Progenitor cell of endocrine pancreas (in vitro differentiated cells): ENCODE data around the gene DLX1. TPM values are rescaled to one million over a fixed set of nuclear protein-coding genes. Genes with fewer than 3 reads are reported as not detected.
"Not testable (repeated sequence)": the region's sequence is repeated elsewhere in the genome, so short reads cannot be mapped to it uniquely, and the experiment has no call there.

ENCODE experiments used
- DNase-seq: peaks from one replicate; pipeline ENCODE4 v3.0.0; 2021; ENCODE audit warnings: low spot score; ENCODE audit not compliant: unreplicated experiment
- H3K27ac Mint-ChIP-seq: 2 replicates; pipeline ENCODE4 v1.8.0; 2021; ENCODE audit warnings: mild to moderate bottlenecking, moderate library complexity, mixed read lengths
- H3K27me3 Mint-ChIP-seq: 2 replicates; pipeline ENCODE4 v1.8.0; 2021; ENCODE audit warnings: mixed read lengths
- H3K36me3 Mint-ChIP-seq: 2 replicates; pipeline ENCODE4 v1.8.0; 2022; ENCODE audit warnings: mixed read lengths; ENCODE audit not compliant: insufficient read depth
- H3K4me1 Mint-ChIP-seq: 2 replicates; pipeline ENCODE4 v1.8.0; 2021; ENCODE audit warnings: low read depth, mixed read lengths
- H3K4me3 Mint-ChIP-seq: 2 replicates; pipeline ENCODE4 v1.8.0; 2021; ENCODE audit warnings: low read depth, mild to moderate bottlenecking, moderate library complexity, mixed read lengths
- H3K9me3 Mint-ChIP-seq: 2 replicates; pipeline ENCODE4 v1.8.0; 2021; ENCODE audit warnings: low read depth, mixed read lengths
- CTCF ChIP-seq: fragments of 200-600 bp; sonication (generic); IDR thresholded peaks from one replicate; pipeline ENCODE4 v1.5.0; 2021; ENCODE audit warnings: antibody characterized with exemption, mild to moderate bottlenecking; ENCODE audit not compliant: unreplicated experiment
- total RNA-seq: library from RNA; stranded (reverse); gene quantifications from 2 replicates; pipeline ENCODE4 v1.2.1, GENCODE V29; 2021

The DLX1 gene
- total RNA-seq, 1 donor from 2014 or later: 1.7 TPM

GRCh38 chr2:172058660-172059059 lies 26.6 kb upstream of the DLX1 start:
- Mint-ChIP-seq H3K9me3 (no peaks in the 10 kb centered on the region), H3K27me3 (peaks cover 16% of the 10 kb centered on the region), H3K4me3 (no peak overlapping the region), H3K36me3 (no peaks in the 10 kb centered on the region), H3K27ac (no peak overlapping the region), H3K4me1 (no peaks in the 10 kb centered on the region)
- no peak for TF ChIP-seq CTCF
- no peak for DNase-seq

- H3K27me3 Mint-ChIP-seq: peaks cover 21% of the 10 kb centered on the region
- not testable (repeated sequence) for H3K27ac Mint-ChIP-seq, H3K36me3 Mint-ChIP-seq, H3K9me3 Mint-ChIP-seq, H3K4me1 Mint-ChIP-seq, H3K4me3 Mint-ChIP-seq, DNase-seq
These were observed 25.2 kb upstream of the DLX1 start for GRCh38 chr2:172060118-172060517.

- no peak overlapping the region for H3K27ac Mint-ChIP-seq
- no peak overlapping the region for H3K4me3 Mint-ChIP-seq
- H3K27me3 Mint-ChIP-seq: peaks cover 19% of the 10 kb centered on the region
- DNase-seq: no peak
- no peak for TF ChIP-seq CTCF
- no peaks in the 10 kb centered on the region for H3K9me3 Mint-ChIP-seq
- peaks cover 4% of the 10 kb centered on the region for H3K4me1 Mint-ChIP-seq
- H3K36me3 Mint-ChIP-seq: peaks cover 2% of the 10 kb centered on the region
These were observed 22.8 kb upstream of the DLX1 start for GRCh38 chr2:172062402-172063004.

- H3K4me3 Mint-ChIP-seq: no peak overlapping the region
- H3K9me3 Mint-ChIP-seq: no peaks in the 10 kb centered on the region
- H3K4me1 Mint-ChIP-seq: peaks cover 4% of the 10 kb centered on the region
- DNase-seq: no peak
- H3K27ac Mint-ChIP-seq: no peak overlapping the region
- no peak for TF ChIP-seq CTCF
- H3K27me3 Mint-ChIP-seq: peaks cover 19% of the 10 kb centered on the region
- peaks cover 2% of the 10 kb centered on the region for H3K36me3 Mint-ChIP-seq
These were observed 21.9 kb upstream of the DLX1 start for GRCh38 chr2:172063446-172063845.

GRCh38 chr2:172065111-172065510 lies 20.2 kb upstream of the DLX1 start:
- H3K36me3 Mint-ChIP-seq: peaks cover 3% of the 10 kb centered on the region
- H3K9me3 Mint-ChIP-seq: no peaks in the 10 kb centered on the region
- no peak overlapping the region for H3K27ac Mint-ChIP-seq
- TF ChIP-seq CTCF: no peak
- H3K4me1 Mint-ChIP-seq: peaks cover 4% of the 10 kb centered on the region
- DNase-seq: no peak
- H3K4me3 Mint-ChIP-seq: no peak overlapping the region
- peaks cover 31% of the 10 kb centered on the region for H3K27me3 Mint-ChIP-seq

- H3K27me3 Mint-ChIP-seq: peaks cover 44% of the 10 kb centered on the region
- no peaks in the 10 kb centered on the region for H3K9me3 Mint-ChIP-seq
- peaks cover 4% of the 10 kb centered on the region for H3K4me1 Mint-ChIP-seq
- no peak for DNase-seq
- TF ChIP-seq CTCF: no peak
- peaks cover 3% of the 10 kb centered on the region for H3K36me3 Mint-ChIP-seq
- H3K27ac Mint-ChIP-seq: no peak overlapping the region
- H3K4me3 Mint-ChIP-seq: no peak overlapping the region
These were observed 18.9 kb upstream of the DLX1 start for GRCh38 chr2:172066394-172066886.

GRCh38 chr2:172067905-172068304 lies 17.4 kb upstream of the DLX1 start:
- H3K36me3 Mint-ChIP-seq, H3K27ac Mint-ChIP-seq, H3K9me3 Mint-ChIP-seq, H3K4me1 Mint-ChIP-seq, H3K4me3 Mint-ChIP-seq, DNase-seq: not testable (repeated sequence)
- peaks cover 51% of the 10 kb centered on the region for H3K27me3 Mint-ChIP-seq
